GM12891 (cell line): ENCODE results near the gene IL5RA.
A peak's percentile ranks its signal among the peaks of the same experiment; 100 is the strongest.

ENCODE experiments used
- DNase-seq: peaks from one replicate; pipeline ENCODE4 v3.0.0; 2011; ENCODE audit warnings: low spot score; ENCODE audit not compliant: insufficient read length
- FAIRE-seq: peaks from 2 replicates; lab custom pipeline; 2011; peaks lifted over from hg19 to GRCh38; lab: Jason Lieb, UNC
- PAX5 ChIP-seq: IDR thresholded peaks from 2 replicates; pipeline ENCODE4 v1.6.1; 2011; ENCODE audit warnings: low read length, moderate library complexity, mild to moderate bottlenecking; ENCODE audit not compliant: insufficient read depth, severe bottlenecking
- POLR2A ChIP-seq: IDR thresholded peaks from 2 replicates; pipeline ENCODE4 v1.6.1; 2011; ENCODE audit warnings: low read depth, low read length, control low read depth
- POLR2AphosphoS5 ChIP-seq: IDR thresholded peaks from 2 replicates; pipeline ENCODE4 v1.6.1; 2011; ENCODE audit warnings: low read depth, low read length, control low read depth
- POU2F2 ChIP-seq: IDR thresholded peaks from 2 replicates; pipeline ENCODE4 v1.6.1; 2011; ENCODE audit warnings: low read depth, mild to moderate bottlenecking, control low read depth, low read length, moderate library complexity
- SPI1 ChIP-seq: IDR thresholded peaks from 2 replicates; pipeline ENCODE4 v1.6.1; 2011; ENCODE audit warnings: low read depth, low read length, control low read depth
- TAF1 ChIP-seq: IDR thresholded peaks from 2 replicates; pipeline ENCODE4 v1.6.1; 2011; ENCODE audit warnings: low read depth, low read length, control low read depth

Gene IL5RA

GRCh38 chr3:3086239-3086638, 23.9 kb downstream of the IL5RA start:
- no peak for DNase-seq
- FAIRE-seq = no peak
- TF ChIP-seq PAX5 (no peak), POLR2AphosphoS5 (no peak), SPI1 (no peak), POU2F2 (no peak), TAF1 (no peak), POLR2A (no peak)

GRCh38 chr3:3085782-3086181, 24.4 kb downstream of the IL5RA start:
- TF ChIP-seq TAF1 (no peak), POU2F2 (no peak)
- FAIRE-seq = no peak

GRCh38 chr3:3084890-3085289, 25.3 kb downstream of the IL5RA start:
- no peak for DNase-seq
- FAIRE-seq = no peak
- TF ChIP-seq TAF1 (no peak), POLR2AphosphoS5 (no peak), POLR2A (no peak), POU2F2 (no peak), PAX5 (no peak), SPI1 (no peak)

More at GRCh38 chr3:3085782-3086181, 24.4 kb downstream of the IL5RA start:
- DNase-seq = no peak

GRCh38 chr3:3082234-3082924, 27.8 kb downstream of the IL5RA start:
- FAIRE-seq (peak; percentile 35), DNase-seq (no peak)
- 0 out of 2 replicates have a peak, but pooled peaks have one; percentile 33 for TF ChIP-seq POU2F2
- peak; percentile 78 for TF ChIP-seq SPI1
- TF ChIP-seq POLR2AphosphoS5 = no peak
- no peak for TF ChIP-seq TAF1
- no peak for TF ChIP-seq PAX5
- TF ChIP-seq POLR2A = no peak

GRCh38 chr3:3081381-3082233, 28.6 kb downstream of the IL5RA start:
- FAIRE-seq (peak; percentile 81), DNase-seq (no peak)
- TF ChIP-seq SPI1 (no peak), POLR2AphosphoS5 (no peak), POLR2A (no peak), POU2F2 (no peak), PAX5 (no peak), TAF1 (no peak)

GRCh38 chr3:3080309-3080708, 29.9 kb downstream of the IL5RA start:
- FAIRE-seq = no peak
- no peak for DNase-seq
- TF ChIP-seq PAX5 (no peak), POU2F2 (no peak), POLR2A (no peak), TAF1 (no peak), SPI1 (no peak), POLR2AphosphoS5 (no peak)

- DNase-seq (no peak), FAIRE-seq (no peak)
- TF ChIP-seq SPI1 (no peak), POLR2A (no peak), POLR2AphosphoS5 (no peak), POU2F2 (no peak), TAF1 (no peak), PAX5 (no peak)
These were observed 35.5 kb downstream of the IL5RA start for GRCh38 chr3:3074551-3075257.

GRCh38 chr3:3071136-3071535, 39.0 kb downstream of the IL5RA start:
- FAIRE-seq = no peak
- TF ChIP-seq TAF1 = no peak
- TF ChIP-seq PAX5 = no peak
- TF ChIP-seq SPI1 = no peak
- no peak for DNase-seq

- DNase-seq = no peak
- TF ChIP-seq POU2F2 = no peak
- TF ChIP-seq TAF1 = no peak
- TF ChIP-seq POLR2A = no peak
- TF ChIP-seq PAX5 = no peak
- no peak for TF ChIP-seq POLR2AphosphoS5
- no peak for TF ChIP-seq SPI1
- FAIRE-seq = no peak
These were observed 40.5 kb downstream of the IL5RA start for GRCh38 chr3:3069723-3070122.
